Memory B cell (primary cell): ENCODE results near the gene A4GALT.
"Not testable (repeated sequence)": the region's sequence is repeated elsewhere in the genome, so short reads cannot be mapped to it uniquely, and the experiment has no call there.

Experiments used
- ATAC-seq: fragments of 150-1000 bp; cut with Tn5 transposase; 2 replicates; pipeline ENCODE4 v1.10.0; 2021; ENCODE audit warnings: low read depth, mild to moderate bottlenecking, moderate library complexity
- DNase-seq, 2 donors: peaks; one replicate each; pipeline ENCODE4 v3.0.0; 2022; ENCODE audit warnings: low spot score in 2 of 2
- H3K27ac Mint-ChIP-seq: one replicate; pipeline ENCODE4 v1.8.0; 2022; ENCODE audit warnings: mild to moderate bottlenecking, moderate library complexity, mixed read lengths
- H3K27me3 Mint-ChIP-seq: one replicate; pipeline ENCODE4 v1.8.0; 2022; ENCODE audit warnings: mixed read lengths
- H3K36me3 Mint-ChIP-seq: one replicate; pipeline ENCODE4 v1.8.0; 2022; ENCODE audit warnings: mild to moderate bottlenecking, mixed read lengths
- H3K4me1 Mint-ChIP-seq: one replicate; pipeline ENCODE4 v1.8.0; 2022; ENCODE audit warnings: mixed read lengths
- H3K4me3 Mint-ChIP-seq: one replicate; pipeline ENCODE4 v1.8.0; 2022; ENCODE audit warnings: mild to moderate bottlenecking, moderate library complexity, mixed read lengths
- H3K9me3 Mint-ChIP-seq: one replicate; pipeline ENCODE4 v1.8.0; 2022; ENCODE audit warnings: mixed read lengths

The A4GALT gene

DNA sequence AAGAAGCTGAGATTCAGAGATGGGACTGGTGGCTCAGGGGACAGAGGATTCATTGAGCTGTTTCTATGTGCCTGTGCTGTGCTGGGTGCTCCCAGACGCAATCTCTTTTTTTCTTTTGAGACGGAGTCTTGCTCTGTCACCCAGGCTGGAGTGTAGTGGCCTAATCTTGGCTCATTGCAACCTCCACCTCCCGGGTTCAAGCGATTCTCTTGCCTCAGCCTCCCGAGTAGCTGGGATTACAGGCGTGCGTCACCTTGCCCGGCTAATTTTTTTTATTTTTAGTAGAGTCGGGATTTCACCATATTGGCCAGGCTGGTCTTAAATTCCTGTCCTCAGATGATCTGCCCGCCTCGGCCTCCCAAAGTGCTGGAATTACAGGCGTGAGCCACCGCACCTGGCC, 47.6 kb downstream of the A4GALT start:
- H3K9me3 Mint-ChIP-seq, DNase-seq, H3K27ac Mint-ChIP-seq: not testable (repeated sequence)

DNA sequence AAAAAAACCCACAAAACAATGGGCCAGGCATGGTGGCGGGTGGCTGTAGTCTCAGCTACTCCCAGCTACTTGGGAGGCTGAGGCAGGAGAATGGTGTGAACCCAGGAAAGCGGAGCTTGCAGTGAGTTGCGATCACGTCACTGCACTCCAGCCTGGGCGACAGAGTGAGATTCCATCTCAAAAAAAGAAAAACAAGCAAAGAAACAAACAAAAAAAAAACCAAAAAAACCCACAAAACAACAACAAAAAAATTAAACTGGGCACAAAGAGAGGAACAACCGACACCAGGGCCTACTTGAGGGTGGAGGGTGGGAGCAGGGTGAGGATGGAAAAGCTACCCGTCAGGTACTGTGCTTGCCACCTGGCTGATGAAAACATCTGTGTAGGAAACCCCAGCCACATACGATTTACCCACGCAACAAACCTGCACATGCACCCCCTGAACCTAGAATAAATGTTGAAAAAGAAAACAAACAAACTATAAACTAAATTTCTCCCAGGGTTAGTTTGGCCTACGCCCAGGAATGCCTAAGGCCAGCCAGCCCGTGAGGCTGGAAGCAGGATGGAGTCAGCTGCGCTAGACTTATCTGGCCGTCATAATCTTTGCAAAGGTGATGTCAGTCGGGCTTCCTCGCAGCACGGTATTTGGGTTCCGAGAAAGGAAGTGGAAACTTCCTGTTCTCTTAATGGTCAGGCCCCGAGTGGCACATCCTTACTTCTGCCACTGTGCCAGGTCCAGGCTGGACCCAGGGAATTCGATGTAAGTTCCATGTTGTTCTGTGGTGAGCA, 49.6 kb downstream of the A4GALT start:
- Mint-ChIP-seq H3K4me1 (peaks cover 22% of the 10 kb centered on the region), H3K9me3 (no peaks in the 10 kb centered on the region), H3K27me3 (no peaks in the 10 kb centered on the region), H3K36me3 (no peaks in the 10 kb centered on the region), H3K27ac (peak overlapping the region; percentile 75), H3K4me3 (peak overlapping the region; percentile 34)
- ATAC-seq (peak; percentile 80), DNase-seq (peak in 1 of 2 donors; percentile 26)

More for the DNA sequence above, 47.6 kb downstream of the A4GALT start:
- not testable (repeated sequence) for ATAC-seq, H3K27me3 Mint-ChIP-seq, H3K36me3 Mint-ChIP-seq, H3K4me3 Mint-ChIP-seq
- peaks cover 22% of the 10 kb centered on the region for H3K4me1 Mint-ChIP-seq

GRCh38 chr22:42670046-42670445, 50.6 kb downstream of the A4GALT start:
- Mint-ChIP-seq H3K36me3 (no peaks in the 10 kb centered on the region), H3K4me3 (no peak overlapping the region), H3K27ac (no peak overlapping the region), H3K27me3 (no peaks in the 10 kb centered on the region), H3K9me3 (no peaks in the 10 kb centered on the region), H3K4me1 (peaks cover 28% of the 10 kb centered on the region)
- ATAC-seq (no peak), DNase-seq (no peak)

GRCh38 chr22:42666393-42666792, 54.3 kb downstream of the A4GALT start:
- H3K27me3 Mint-ChIP-seq, H3K36me3 Mint-ChIP-seq: not testable (repeated sequence)
- peak overlapping the region; percentile 29 for H3K4me3 Mint-ChIP-seq

DNA sequence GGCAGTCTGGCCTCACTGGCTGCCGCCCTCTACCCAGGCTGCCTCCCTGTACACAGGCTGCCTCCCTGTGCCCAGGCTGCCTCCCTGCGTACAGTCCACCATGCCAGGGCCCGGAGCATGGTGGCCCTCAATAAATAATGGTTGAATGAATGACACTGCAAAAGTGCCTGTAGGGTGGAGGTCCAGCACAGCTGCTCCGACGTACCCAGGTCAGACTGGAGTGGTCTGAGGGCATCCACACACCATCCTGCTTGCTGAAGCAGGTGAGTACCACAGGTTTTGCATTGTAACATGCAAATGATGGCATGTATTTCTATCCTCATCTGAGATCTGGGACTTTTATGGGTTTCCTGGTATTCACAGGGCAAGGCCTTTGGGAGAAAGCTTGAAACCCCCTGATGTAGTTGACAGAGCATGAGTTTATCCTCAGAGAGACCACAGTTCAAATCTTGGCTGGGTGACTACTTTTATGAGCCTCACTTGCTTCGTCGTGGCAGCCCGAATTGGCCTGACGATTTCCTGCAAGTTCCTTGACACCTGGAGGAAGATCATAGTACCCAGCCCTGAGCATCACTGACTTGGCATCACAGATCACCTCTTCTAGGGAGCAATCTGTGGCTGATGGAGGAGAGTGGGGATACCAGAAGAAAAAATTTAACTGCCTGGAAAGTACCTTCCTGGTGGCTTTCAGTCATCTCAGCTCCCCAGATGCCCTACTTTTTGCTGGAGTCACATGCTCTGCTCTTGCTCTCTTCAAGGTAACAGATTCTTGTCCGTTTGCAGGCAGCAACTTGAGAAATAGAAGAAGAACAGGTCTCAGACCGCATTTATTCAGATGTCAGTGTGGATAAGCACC, 55.5 kb downstream of the A4GALT start:
- Mint-ChIP-seq H3K9me3 (no peaks in the 10 kb centered on the region), H3K36me3 (no peaks in the 10 kb centered on the region), H3K4me1 (peaks cover 13% of the 10 kb centered on the region), H3K4me3 (peak overlapping the region; percentile 6), H3K27me3 (no peaks in the 10 kb centered on the region), H3K27ac (peak overlapping the region; percentile 79)
- DNase-seq (peak in 1 of 2 donors; percentile 34), ATAC-seq (peak; percentile 62)

More at GRCh38 chr22:42666393-42666792, 54.3 kb downstream of the A4GALT start:
- not testable (repeated sequence) for ATAC-seq, DNase-seq, H3K27ac Mint-ChIP-seq, H3K9me3 Mint-ChIP-seq
- H3K4me1 Mint-ChIP-seq: peaks cover 22% of the 10 kb centered on the region

DNA sequence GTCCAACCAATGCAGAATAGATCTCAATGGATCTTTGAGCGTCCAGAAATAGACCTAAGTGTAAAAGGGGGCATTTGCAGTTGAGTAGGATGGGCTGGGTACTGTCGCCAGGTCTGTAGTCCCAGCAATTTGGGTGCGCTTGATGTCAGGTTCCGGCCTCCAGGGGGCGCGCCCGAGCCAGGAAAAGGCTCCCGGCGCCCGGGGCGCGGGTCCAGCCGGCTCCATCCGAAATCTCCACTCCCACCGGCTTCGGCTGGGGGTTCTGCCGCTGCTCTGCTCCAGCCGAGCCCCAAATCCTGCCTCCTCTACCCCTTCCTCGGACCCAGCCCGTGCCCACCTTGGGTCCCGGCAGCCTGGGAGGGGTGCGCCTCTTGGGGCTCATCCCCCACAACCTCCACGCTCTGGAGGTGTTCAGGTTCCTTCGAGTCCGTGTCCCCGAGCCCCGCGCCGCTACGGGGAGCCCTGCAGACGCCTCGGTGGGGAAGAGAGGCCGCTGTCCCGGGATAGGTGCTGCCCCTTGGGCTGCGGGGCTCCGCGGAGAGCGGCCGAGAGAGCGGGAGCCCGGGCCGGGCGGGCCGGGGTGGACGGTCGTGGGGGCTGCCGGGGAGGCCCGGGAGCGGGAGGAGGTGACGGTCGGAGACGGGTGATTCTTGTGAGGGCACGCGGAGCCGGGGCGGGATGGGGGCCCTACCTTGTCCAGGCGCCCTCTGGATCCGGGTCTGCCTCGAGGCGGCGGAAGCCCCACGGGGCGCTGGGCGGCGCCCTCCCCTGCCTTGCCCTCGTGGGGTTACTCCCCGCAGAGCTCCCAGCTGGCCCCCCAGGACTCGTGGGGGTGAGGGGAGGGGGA, 58.5 kb downstream of the A4GALT start:
- H3K9me3 Mint-ChIP-seq: no peaks in the 10 kb centered on the region
- peak overlapping the region; percentile 82 for H3K4me3 Mint-ChIP-seq
- H3K36me3 Mint-ChIP-seq: no peaks in the 10 kb centered on the region
- no peaks in the 10 kb centered on the region for H3K27me3 Mint-ChIP-seq
- DNase-seq: peak; percentile 77 to 88
- peak; percentile 55 for ATAC-seq
- H3K4me1 Mint-ChIP-seq: peaks cover 17% of the 10 kb centered on the region
- H3K27ac Mint-ChIP-seq: no peak overlapping the region

DNA sequence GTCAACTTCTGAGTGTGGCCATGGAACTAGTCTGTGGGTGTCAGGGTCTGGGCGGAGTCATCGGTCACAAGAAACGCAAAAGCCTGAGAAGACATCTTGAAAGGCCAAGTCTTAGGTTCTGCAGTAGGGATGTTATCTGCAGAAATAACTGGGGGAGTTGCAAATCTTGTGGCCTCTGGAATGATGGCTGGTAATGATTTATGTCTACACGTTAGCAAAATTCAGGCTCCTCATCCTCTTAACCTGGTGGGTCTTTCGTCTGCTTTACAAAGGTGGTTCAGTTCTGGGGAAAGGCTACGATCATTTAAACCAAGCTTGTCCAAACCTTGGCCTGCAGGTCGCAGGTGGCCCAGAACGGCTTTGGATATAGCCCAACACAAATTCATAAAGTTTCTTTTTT, 64.1 kb downstream of the A4GALT start:
- DNase-seq (no peak), ATAC-seq (no peak)
- Mint-ChIP-seq H3K9me3 (no peaks in the 10 kb centered on the region), H3K27me3 (no peaks in the 10 kb centered on the region), H3K27ac (peak overlapping the region; percentile 53), H3K4me1 (peaks cover 20% of the 10 kb centered on the region), H3K4me3 (no peak overlapping the region), H3K36me3 (no peaks in the 10 kb centered on the region)

- ATAC-seq (peak; percentile 99), DNase-seq (peak; percentile 58 to 78)
- no peaks in the 10 kb centered on the region for H3K9me3 Mint-ChIP-seq
- H3K27me3 Mint-ChIP-seq: no peaks in the 10 kb centered on the region
- H3K4me1 Mint-ChIP-seq: peaks cover 20% of the 10 kb centered on the region
- H3K36me3 Mint-ChIP-seq: no peaks in the 10 kb centered on the region
- peak overlapping the region; percentile 64 for H3K4me3 Mint-ChIP-seq
- peak overlapping the region; percentile 91 for H3K27ac Mint-ChIP-seq
These were observed 65.0 kb downstream of the A4GALT start for GRCh38 chr22:42655693-42656092.

- Mint-ChIP-seq H3K4me3 (peak overlapping the region; percentile 14), H3K27ac (no peak overlapping the region)
- no peak for ATAC-seq
These were observed 66.1 kb downstream of the A4GALT start for GRCh38 chr22:42654436-42655073.

DNA sequence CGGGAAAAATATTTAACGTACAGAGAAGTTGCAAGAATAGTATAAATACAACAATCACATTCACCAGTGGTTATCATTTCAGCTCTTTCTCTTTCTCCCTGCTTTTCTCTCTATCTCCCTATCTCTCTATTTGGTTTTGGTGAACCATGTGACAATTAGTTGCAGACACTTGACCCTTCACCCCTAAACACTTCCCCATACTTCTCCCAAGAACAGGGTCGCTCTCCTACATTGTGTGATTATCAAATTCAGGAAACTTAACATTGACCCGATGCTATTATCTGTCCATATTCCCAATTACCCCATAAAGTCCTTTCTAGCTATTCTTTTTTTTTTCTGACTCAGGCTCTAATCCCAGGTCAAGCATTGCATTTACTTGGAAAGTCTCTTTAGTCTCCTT, 66.7 kb downstream of the A4GALT start:
- Mint-ChIP-seq H3K4me1 (peaks cover 20% of the 10 kb centered on the region), H3K27me3 (no peaks in the 10 kb centered on the region), H3K4me3 (no peak overlapping the region), H3K36me3 (no peaks in the 10 kb centered on the region), H3K27ac (no peak overlapping the region), H3K9me3 (no peaks in the 10 kb centered on the region)
- DNase-seq (no peak), ATAC-seq (no peak)

More at GRCh38 chr22:42654436-42655073, 66.1 kb downstream of the A4GALT start:
- DNase-seq: no peak
- peaks cover 20% of the 10 kb centered on the region for H3K4me1 Mint-ChIP-seq
- H3K36me3 Mint-ChIP-seq: no peaks in the 10 kb centered on the region
- H3K9me3 Mint-ChIP-seq: no peaks in the 10 kb centered on the region
- no peaks in the 10 kb centered on the region for H3K27me3 Mint-ChIP-seq

DNA sequence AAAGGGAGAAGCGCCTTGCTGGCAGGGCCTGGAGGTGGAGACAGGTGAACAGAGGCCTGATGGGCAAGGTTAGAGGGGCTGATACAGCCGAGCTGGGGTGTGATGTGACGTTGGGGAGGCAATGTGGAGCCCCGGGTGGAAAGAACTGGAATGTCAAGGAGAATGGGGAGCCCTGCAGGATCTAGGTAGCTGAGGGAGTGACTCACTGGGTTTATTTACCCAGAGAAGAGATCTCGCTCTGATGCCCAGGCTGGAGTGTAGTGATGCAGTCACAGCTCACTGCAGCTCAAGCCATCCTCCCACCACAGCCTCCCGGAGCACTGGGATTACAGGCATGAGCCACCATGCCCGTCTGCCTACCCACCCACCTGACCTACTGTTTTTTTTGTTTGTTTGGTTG, 69.5 kb downstream of the A4GALT start:
- Mint-ChIP-seq H3K27me3 (no peaks in the 10 kb centered on the region), H3K4me1 (peaks cover 17% of the 10 kb centered on the region), H3K27ac (no peak overlapping the region), H3K36me3 (peaks cover 2% of the 10 kb centered on the region), H3K4me3 (peak overlapping the region; percentile 47), H3K9me3 (no peaks in the 10 kb centered on the region)
- ATAC-seq: no peak
- no peak for DNase-seq

- H3K36me3 Mint-ChIP-seq: peaks cover 2% of the 10 kb centered on the region
- peak within 1 kb of the TSS; percentile 91 for H3K27ac Mint-ChIP-seq
- peak; percentile 66 to 75 for DNase-seq
- H3K9me3 Mint-ChIP-seq: no peaks in the 10 kb centered on the region
- no peaks in the 10 kb centered on the region for H3K27me3 Mint-ChIP-seq
- peak; percentile 78 for ATAC-seq
- H3K4me3 Mint-ChIP-seq: peak within 1 kb of the TSS; percentile 94
- peaks cover 24% of the 10 kb centered on the region for H3K4me1 Mint-ChIP-seq
These were observed 71.2 kb downstream of the A4GALT start, which contains the start of gene CYB5R3 for GRCh38 chr22:42649246-42650099. TSS of gene CYB5R3 (minus strand) at chr22:42649392. CDS start at chr22:42649315, 77 bp downstream.
